ENCODE data around the gene CNTNAP2. TPM values are rescaled to one million over a fixed set of nuclear protein-coding genes. Genes with fewer than 3 reads are reported as not detected.

Gene CNTNAP2
- total RNA-seq, 1 experiment from 2014 or later: 60.0 TPM

GRCh38 chr7:147412109-147412508 is 1295.5 kb downstream of the CNTNAP2 start:
- no peaks in the 10 kb centered on the region for H3K27me3 ChIP-seq (replicated peaks; ENCODE audit: insufficient read depth, low read depth, low read length, poor library complexity)
- H3K9me3 ChIP-seq (ENCODE audit: low read depth, low read length, poor library complexity, severe bottlenecking): no peaks in the 10 kb centered on the region
- ChIA-PET CTCF (no interaction called here), POLR2A (ENCODE audit: low non-redundant PET) (no interaction called here)
- no peaks in the 10 kb centered on the region for H3K36me3 ChIP-seq (ENCODE audit: insufficient read depth, low read length, poor library complexity, severe bottlenecking)
- H3K4me3 ChIP-seq (ENCODE audit: low read depth, low read length, poor library complexity, severe bottlenecking): no peak overlapping the region
- H3K4me1 ChIP-seq (ENCODE audit: insufficient read depth, low read length, poor library complexity, severe bottlenecking): no peaks in the 10 kb centered on the region
- DNase-seq (ENCODE audit: low spot score): no peak
- intact Hi-C loops (cut with micrococcal nuclease; ENCODE audit: unreplicated experiment): no loop called here
- H3K27ac ChIP-seq (ENCODE audit: low read depth, low read length, poor library complexity, severe bottlenecking): no peak overlapping the region
- BruUV-seq (replicated peaks): no TSS peak
- TF ChIP-seq CTCF (conservative IDR thresholded peaks at IDR 0.05; ENCODE audit: low read depth, low read length) (no peak), EZH2 (IDR thresholded peaks at IDR 0.05; ENCODE audit: borderline replicate concordance, low read depth, low read length, poor library complexity, severe bottlenecking) (no peak)

- no peak overlapping the region for H3K4me3 ChIP-seq (ENCODE audit: low read depth, low read length, poor library complexity, severe bottlenecking)
- no peaks in the 10 kb centered on the region for H3K9me3 ChIP-seq (ENCODE audit: low read depth, low read length, poor library complexity, severe bottlenecking)
- no peaks in the 10 kb centered on the region for H3K27me3 ChIP-seq (replicated peaks; ENCODE audit: insufficient read depth, low read depth, low read length, poor library complexity)
- no TSS peak for BruUV-seq (replicated peaks)
- ChIA-PET POLR2A (ENCODE audit: low non-redundant PET) (no interaction called here), CTCF (no interaction called here)
- no peaks in the 10 kb centered on the region for H3K36me3 ChIP-seq (ENCODE audit: insufficient read depth, low read length, poor library complexity, severe bottlenecking)
- no peak for DNase-seq (ENCODE audit: low spot score)
- H3K27ac ChIP-seq (ENCODE audit: low read depth, low read length, poor library complexity, severe bottlenecking): no peak overlapping the region
- intact Hi-C loops (cut with micrococcal nuclease; ENCODE audit: unreplicated experiment): no loop called here
- TF ChIP-seq EZH2 (IDR thresholded peaks at IDR 0.05; ENCODE audit: borderline replicate concordance, low read depth, low read length, poor library complexity, severe bottlenecking): no peak
- H3K4me1 ChIP-seq (ENCODE audit: insufficient read depth, low read length, poor library complexity, severe bottlenecking): no peaks in the 10 kb centered on the region
These were observed 1296.4 kb downstream of the CNTNAP2 start for GRCh38 chr7:147412782-147413556.

GRCh38 chr7:147413557-147413870 is 1296.9 kb downstream of the CNTNAP2 start:
- H3K36me3 ChIP-seq (ENCODE audit: insufficient read depth, low read length, poor library complexity, severe bottlenecking): no peaks in the 10 kb centered on the region
- TF ChIP-seq CTCF (conservative IDR thresholded peaks at IDR 0.05; ENCODE audit: low read depth, low read length): no peak
- no peak for TF ChIP-seq EZH2 (IDR thresholded peaks at IDR 0.05; ENCODE audit: borderline replicate concordance, low read depth, low read length, poor library complexity, severe bottlenecking)
- ChIA-PET CTCF (no interaction called here), POLR2A (ENCODE audit: low non-redundant PET) (no interaction called here)
- H3K27me3 ChIP-seq (replicated peaks; ENCODE audit: insufficient read depth, low read depth, low read length, poor library complexity): no peaks in the 10 kb centered on the region
- no peak overlapping the region for H3K4me3 ChIP-seq (ENCODE audit: low read depth, low read length, poor library complexity, severe bottlenecking)
- BruUV-seq (replicated peaks): no TSS peak
- no peaks in the 10 kb centered on the region for H3K4me1 ChIP-seq (ENCODE audit: insufficient read depth, low read length, poor library complexity, severe bottlenecking)
- DNase-seq (ENCODE audit: low spot score): no peak
- intact Hi-C loops (cut with micrococcal nuclease; ENCODE audit: unreplicated experiment): no loop called here
- no peaks in the 10 kb centered on the region for H3K9me3 ChIP-seq (ENCODE audit: low read depth, low read length, poor library complexity, severe bottlenecking)
- H3K27ac ChIP-seq (ENCODE audit: low read depth, low read length, poor library complexity, severe bottlenecking): no peak overlapping the region

- no TSS peak for BruUV-seq (replicated peaks)
- ChIA-PET CTCF (no interaction called here), POLR2A (ENCODE audit: low non-redundant PET) (no interaction called here)
- Histone ChIP-seq H3K4me1 (ENCODE audit: insufficient read depth, low read length, poor library complexity, severe bottlenecking) (no peaks in the 10 kb centered on the region), H3K27me3 (replicated peaks; ENCODE audit: insufficient read depth, low read depth, low read length, poor library complexity) (no peaks in the 10 kb centered on the region), H3K36me3 (ENCODE audit: insufficient read depth, low read length, poor library complexity, severe bottlenecking) (no peaks in the 10 kb centered on the region), H3K9me3 (ENCODE audit: low read depth, low read length, poor library complexity, severe bottlenecking) (no peaks in the 10 kb centered on the region), H3K27ac (ENCODE audit: low read depth, low read length, poor library complexity, severe bottlenecking) (no peak overlapping the region), H3K4me3 (ENCODE audit: low read depth, low read length, poor library complexity, severe bottlenecking) (no peak overlapping the region)
- no peak for DNase-seq (ENCODE audit: low spot score)
- TF ChIP-seq EZH2 (IDR thresholded peaks at IDR 0.05; ENCODE audit: borderline replicate concordance, low read depth, low read length, poor library complexity, severe bottlenecking) (no peak), CTCF (conservative IDR thresholded peaks at IDR 0.05; ENCODE audit: low read depth, low read length) (no peak)
- intact Hi-C loops (cut with micrococcal nuclease; ENCODE audit: unreplicated experiment): no loop called here
These were observed 1299.4 kb downstream of the CNTNAP2 start for GRCh38 chr7:147415991-147416390.
